SK-N-SH (cell line): Measurements from ENCODE around the gene CLINT1. TPM values are rescaled to one million over a fixed set of nuclear protein-coding genes. Genes with fewer than 3 reads are reported as not detected.

Source experiments
- CTCF ChIA-PET: fragments of 300-600, 350-600 bp; formaldehyde crosslinking; extraction: SDS; loops from one replicate; lab custom pipeline; 2021; lab: Yijun Ruan, JAX
- POLR2A ChIA-PET: fragments of 350-600 bp; sonication (Branson Sonifier 250); formaldehyde crosslinking; extraction: SDS; loops from one replicate; lab custom pipeline; 2020; ENCODE audit warnings: antibody characterized with exemption, inconsistent platforms; lab: Yijun Ruan, JAX
- DNase-seq: peaks from one replicate; pipeline ENCODE4 v3.0.0; 2012
- H2AFZ ChIP-seq: fragments of 200-600 bp; sonication (generic); 2 replicates; pipeline ENCODE4 v1.8.1; 2016; ENCODE audit warnings: antibody characterized with exemption, mild to moderate bottlenecking, low read depth
- H3F3A ChIP-seq: fragments of 200-600 bp; sonication (generic); replicated peaks from 2 replicates; pipeline ENCODE3; 2016; ENCODE audit warnings: antibody characterized with exemption, mild to moderate bottlenecking; ENCODE audit not compliant: insufficient read depth
- H3K27ac ChIP-seq, 2 experiments: fragments of 200-500 bp in 1 of 2; fragments of 200-600 bp in 1 of 2; sonication (Bioruptor generic) in 1 of 2; sonication (generic), shearing (Covaris generic) in 1 of 2; 2 replicates each; pipeline versions ENCODE4 v1.5.1 to v1.6.1; 2014 to 2016; ENCODE audit warnings: low read depth in 2 of 2, inconsistent platforms in 1 of 2, low read length in 1 of 2, mild to moderate bottlenecking in 1 of 2, mixed read lengths in 1 of 2
- H3K27me3 ChIP-seq: fragments of 200-600 bp; sonication (generic), shearing (Covaris generic); 2 replicates; pipeline ENCODE4 v1.6.1; 2016; ENCODE audit warnings: mixed run types; ENCODE audit not compliant: insufficient read depth
- H3K36me3 ChIP-seq, 2 experiments: fragments of 200-500 bp in 1 of 2; fragments of 200-600 bp in 1 of 2; sonication (Bioruptor generic) in 1 of 2; sonication (generic) in 1 of 2; replicated peaks in 1 of 2; 2 replicates each; pipeline versions ENCODE3 to v1.5.1; 2014 to 2016; ENCODE audit warnings: low read length in 1 of 2, mild to moderate bottlenecking in 1 of 2; ENCODE audit not compliant: insufficient read depth in 2 of 2, control insufficient read depth in 1 of 2
- H3K4me1 ChIP-seq, 2 experiments: fragments of 200-500 bp in 1 of 2; fragments of 200-600 bp in 1 of 2; sonication (Bioruptor generic) in 1 of 2; sonication (generic), shearing (Covaris generic) in 1 of 2; 2 replicates each; pipeline versions ENCODE4 v1.5.1 to v1.6.1; 2014 to 2016; ENCODE audit warnings: low read depth in 1 of 2, low read length in 1 of 2, mixed run types in 1 of 2; ENCODE audit not compliant: insufficient read depth in 2 of 2, control insufficient read depth in 1 of 2
- H3K4me2 ChIP-seq: fragments of 200-600 bp; sonication (generic), shearing (Covaris generic); 2 replicates; pipeline ENCODE4 v1.6.1; 2017; ENCODE audit warnings: mixed run types
- H3K4me3 ChIP-seq, 2 experiments: fragments of 200-500 bp in 1 of 2; fragments of 200-600 bp in 1 of 2; sonication (Bioruptor generic) in 1 of 2; sonication (generic), shearing (Covaris generic) in 1 of 2; 2 replicates each; pipeline versions ENCODE4 v1.5.1 to v1.8.1; 2014 to 2016; ENCODE audit warnings: low read depth in 2 of 2, inconsistent platforms in 1 of 2, low read length in 1 of 2, mild to moderate bottlenecking in 1 of 2, mixed read lengths in 1 of 2, moderate library complexity in 1 of 2
- H3K79me2 ChIP-seq: fragments of 200-600 bp; sonication (generic); 2 replicates; pipeline ENCODE4 v1.8.1; 2017; ENCODE audit warnings: mild to moderate bottlenecking; ENCODE audit not compliant: insufficient read depth
- H3K9ac ChIP-seq: fragments of 200-600 bp; sonication (generic); 2 replicates; pipeline ENCODE4 v1.6.1; 2017; ENCODE audit warnings: mixed run types
- H3K9me2 ChIP-seq: fragments of 200-600 bp; sonication (generic); 2 replicates; pipeline ENCODE4 v1.6.1; 2017; ENCODE audit warnings: mixed run types
- H3K9me3 ChIP-seq: fragments of 200-600 bp; sonication (generic); 2 replicates; pipeline ENCODE4 v1.6.1; 2017; ENCODE audit warnings: mixed run types, mild to moderate bottlenecking, moderate library complexity
- H4K20me1 ChIP-seq: fragments of 200-600 bp; sonication (generic); 2 replicates; pipeline ENCODE4 v1.6.1; 2017; ENCODE audit warnings: mild to moderate bottlenecking, mixed run types; ENCODE audit not compliant: insufficient read depth
- CHD2 ChIP-seq: fragments of 150-350 bp; IDR thresholded peaks from 2 replicates; pipeline ENCODE4 v1.6.1; 2018; ENCODE audit warnings: low read length; ENCODE audit not compliant: partially characterized antibody
- FOSL2 ChIP-seq: IDR thresholded peaks from 2 replicates; pipeline ENCODE4 v1.4.0; 2012; ENCODE audit warnings: low read depth, mild to moderate bottlenecking, moderate library complexity, borderline replicate concordance
- FOXJ3 ChIP-seq: sonication (generic); formaldehyde crosslinking; IDR thresholded peaks from 2 replicates; pipeline ENCODE4 v1.5.1; 2020; ENCODE audit warnings: mild to moderate bottlenecking, missing genetic modification reagents
- FOXM1 ChIP-seq: IDR thresholded peaks from 2 replicates; pipeline ENCODE4 v1.4.0; 2012; ENCODE audit warnings: low read depth, mild to moderate bottlenecking
- JUND ChIP-seq: IDR thresholded peaks from 2 replicates; pipeline ENCODE4 v1.4.0; 2012
- MXI1 ChIP-seq: IDR thresholded peaks from 2 replicates; pipeline ENCODE4 v1.6.1; 2012; ENCODE audit warnings: mild to moderate bottlenecking, low read depth, low read length, improper control_type of control experiment
- NFIC ChIP-seq: IDR thresholded peaks from 2 replicates; pipeline ENCODE4 v1.4.0; 2012; ENCODE audit warnings: borderline replicate concordance
- POLR2AphosphoS5 ChIP-seq: IDR thresholded peaks from 2 replicates; pipeline ENCODE4 v1.6.1; 2012; ENCODE audit warnings: low read depth, low read length
- RAD21 ChIP-seq: IDR thresholded peaks from 2 replicates; pipeline ENCODE4 v1.6.1; 2012; ENCODE audit warnings: mild to moderate bottlenecking, low read length
- RCOR1 ChIP-seq: fragments of 150-350 bp; IDR thresholded peaks from 2 replicates; pipeline ENCODE4 v1.6.1; 2017; ENCODE audit warnings: antibody characterized with exemption, low read length
- RFX5 ChIP-seq: IDR thresholded peaks from 2 replicates; pipeline ENCODE4 v1.6.1; 2012; ENCODE audit warnings: mild to moderate bottlenecking, improper control_type of control experiment, low read length
- TAF1 ChIP-seq: IDR thresholded peaks from 2 replicates; pipeline ENCODE4 v1.6.1; 2012; ENCODE audit warnings: low read depth, mild to moderate bottlenecking, low read length, moderate library complexity, borderline replicate concordance
- YY1 ChIP-seq: IDR thresholded peaks from 2 replicates; pipeline ENCODE4 v1.4.0; 2012; ENCODE audit warnings: low read depth, mild to moderate bottlenecking
- WGBS: methylation state at CpG from one replicate; pipeline ENCODE4 v1.1.6; 2017; ENCODE audit warnings: low lambda C conversion rate; 5-methylcytosine and 5-hydroxymethylcytosine counted together
- polyA plus RNA-seq, 3 experiments: library from polyadenylated mRNA; depleted of rRNA; stranded (reverse); fragments of >200 nt; gene quantifications; 2 replicates each; pipeline ENCODE4 v1.2.3, GENCODE V29; 2012
- TF ChIP-seq, protein P1 (sequence below): IDR thresholded peaks from 2 replicates; pipeline ENCODE4; 2012
- TF ChIP-seq, protein P2 (sequence below): IDR thresholded peaks from 2 replicates; pipeline ENCODE4 v1.4.0; 2012; ENCODE audit warnings: low read depth, borderline replicate concordance
- TF ChIP-seq, protein P3 (sequence below): IDR thresholded peaks from 2 replicates; pipeline ENCODE4 v1.4.0; 2012; ENCODE audit warnings: low read depth
- TF ChIP-seq, protein P4 (sequence below): IDR thresholded peaks from 2 replicates; pipeline ENCODE4 v1.6.1; 2012; ENCODE audit warnings: mild to moderate bottlenecking, low read depth, low read length, moderate library complexity

Gene CLINT1
- polyA plus RNA-seq, 1 of the 3 experiments (the other 2 are of a cell fraction), result 65.4 TPM

DNA sequence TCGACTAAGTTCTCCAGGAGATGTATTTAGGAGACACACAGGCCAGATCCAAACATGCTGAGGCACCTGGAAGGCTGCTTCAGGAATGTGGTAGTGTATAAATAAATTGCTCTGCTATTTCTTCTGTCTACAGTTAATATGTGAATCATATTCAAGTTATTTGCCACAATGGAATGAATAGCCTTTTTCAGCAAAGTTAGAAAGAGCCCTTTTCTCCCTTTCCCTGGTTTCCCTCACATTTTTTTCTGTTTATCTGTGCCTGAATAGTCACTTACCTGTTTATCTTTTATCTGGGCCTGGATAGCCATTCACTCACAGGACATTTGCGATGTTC is 44.1 kb upstream of the CLINT1 start:
- CTCF ChIA-PET, result interaction anchor here (0.6 kb wide), 1 partner anchor 37 kb away, joined by 3 read pairs; no protein-coding TSS in a partner anchor

DNA sequence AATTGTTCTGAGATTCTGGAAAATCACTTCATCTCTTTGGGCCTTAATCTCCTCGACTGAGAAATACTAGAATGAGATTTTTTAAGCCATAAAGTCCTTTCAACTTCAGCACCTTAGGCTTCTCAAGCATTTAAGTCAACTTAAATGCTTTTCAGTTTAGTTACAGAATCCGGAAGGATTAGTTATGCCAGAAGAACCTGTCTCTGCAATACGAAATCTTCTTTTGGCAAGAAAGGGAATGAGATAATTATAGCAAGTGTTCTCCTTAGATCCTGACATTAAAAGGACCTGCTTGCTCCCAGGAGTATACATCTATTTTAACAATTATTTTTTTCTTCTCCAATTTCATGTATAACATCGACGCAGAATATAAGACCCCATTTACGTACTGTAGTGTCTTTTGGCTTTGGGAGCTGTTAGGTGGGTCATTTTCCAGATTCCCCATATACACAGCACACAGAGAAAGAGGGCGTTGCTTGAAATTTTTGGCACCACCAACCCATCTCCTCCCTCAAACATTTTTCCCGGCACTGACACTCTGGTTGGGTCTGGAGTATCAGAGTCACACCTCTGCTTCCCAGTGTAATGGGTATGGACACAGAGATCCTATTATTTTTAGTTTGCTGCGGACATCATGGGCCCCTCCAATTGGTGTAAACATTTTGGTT is 43.6 kb upstream of the CLINT1 start:
- Histone ChIP-seq H4K20me1 (no peaks in the 10 kb centered on the region), H3K79me2 (no peaks in the 10 kb centered on the region), H3K36me3 (no peaks in the 10 kb centered on the region), H3K27ac (no peak overlapping the region), H3K27me3 (no peaks in the 10 kb centered on the region), H3K4me2 (peak overlapping the region; percentile 31; the same call in 1 of the 2 replicates), H3F3A (no peaks in the 10 kb centered on the region), H3K9ac (no peak overlapping the region)
- POLR2A ChIA-PET, result no interaction called here
- WGBS, result 63% methylated on average over 9 of the region's 9 CpGs
- no peak for DNase-seq
- no peak for TF ChIP-seq RCOR1
- no peak for TF ChIP-seq MXI1
- no peak for TF ChIP-seq FOSL2
- TF ChIP-seq, protein P1, sequence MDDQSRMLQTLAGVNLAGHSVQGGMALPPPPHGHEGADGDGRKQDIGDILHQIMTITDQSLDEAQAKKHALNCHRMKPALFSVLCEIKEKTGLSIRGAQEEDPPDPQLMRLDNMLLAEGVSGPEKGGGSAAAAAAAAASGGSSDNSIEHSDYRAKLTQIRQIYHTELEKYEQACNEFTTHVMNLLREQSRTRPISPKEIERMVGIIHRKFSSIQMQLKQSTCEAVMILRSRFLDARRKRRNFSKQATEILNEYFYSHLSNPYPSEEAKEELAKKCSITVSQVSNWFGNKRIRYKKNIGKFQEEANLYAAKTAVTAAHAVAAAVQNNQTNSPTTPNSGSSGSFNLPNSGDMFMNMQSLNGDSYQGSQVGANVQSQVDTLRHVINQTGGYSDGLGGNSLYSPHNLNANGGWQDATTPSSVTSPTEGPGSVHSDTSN, result no peak
- TF ChIP-seq NFIC, result no peak
- TF ChIP-seq RAD21, result no peak
- no peak for TF ChIP-seq FOXJ3 (CRISPR knock-in tag)
- TF ChIP-seq, protein P2, sequence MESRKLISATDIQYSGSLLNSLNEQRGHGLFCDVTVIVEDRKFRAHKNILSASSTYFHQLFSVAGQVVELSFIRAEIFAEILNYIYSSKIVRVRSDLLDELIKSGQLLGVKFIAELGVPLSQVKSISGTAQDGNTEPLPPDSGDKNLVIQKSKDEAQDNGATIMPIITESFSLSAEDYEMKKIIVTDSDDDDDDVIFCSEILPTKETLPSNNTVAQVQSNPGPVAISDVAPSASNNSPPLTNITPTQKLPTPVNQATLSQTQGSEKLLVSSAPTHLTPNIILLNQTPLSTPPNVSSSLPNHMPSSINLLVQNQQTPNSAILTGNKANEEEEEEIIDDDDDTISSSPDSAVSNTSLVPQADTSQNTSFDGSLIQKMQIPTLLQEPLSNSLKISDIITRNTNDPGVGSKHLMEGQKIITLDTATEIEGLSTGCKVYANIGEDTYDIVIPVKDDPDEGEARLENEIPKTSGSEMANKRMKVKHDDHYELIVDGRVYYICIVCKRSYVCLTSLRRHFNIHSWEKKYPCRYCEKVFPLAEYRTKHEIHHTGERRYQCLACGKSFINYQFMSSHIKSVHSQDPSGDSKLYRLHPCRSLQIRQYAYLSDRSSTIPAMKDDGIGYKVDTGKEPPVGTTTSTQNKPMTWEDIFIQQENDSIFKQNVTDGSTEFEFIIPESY, result no peak
- no peak for TF ChIP-seq RFX5
- no peak for TF ChIP-seq TAF1
- TF ChIP-seq FOXM1, result no peak
- no peak for TF ChIP-seq POLR2AphosphoS5
- TF ChIP-seq, all 33 proteins: peak for 0
- no peaks in the 10 kb centered on the region for H3K9me3 ChIP-seq
- H3K9me2 ChIP-seq, result no peaks in the 10 kb centered on the region
- H3K4me1 ChIP-seq, result 0 out of 4 replicates have a peak, but pooled peaks cover 0 to 7% of the 10 kb centered on the region in 2 experiments
- 0 out of 2 replicates have a peak overlapping the region, but pooled peaks have one; percentile 59 for H2AFZ ChIP-seq
- CTCF ChIA-PET, result interaction anchor here (0.6 kb wide), 1 partner anchor 37 kb away, joined by 3 read pairs; no protein-coding TSS in a partner anchor
- H3K4me3 ChIP-seq, result no peak overlapping the region

More for the DNA sequence above, 44.1 kb upstream of the CLINT1 start:
- POLR2A ChIA-PET, result no interaction called here
- Histone ChIP-seq H3K4me2 (peak overlapping the region; percentile 31; the same call in 1 of the 2 replicates), H3K9me3 (no peaks in the 10 kb centered on the region), H3K79me2 (no peaks in the 10 kb centered on the region)
- TF ChIP-seq YY1 (no peak), MXI1 (no peak), JUND (0 out of 2 replicates have a peak, but pooled peaks have one; percentile 6), CHD2 (no peak)
- TF ChIP-seq, protein P3, sequence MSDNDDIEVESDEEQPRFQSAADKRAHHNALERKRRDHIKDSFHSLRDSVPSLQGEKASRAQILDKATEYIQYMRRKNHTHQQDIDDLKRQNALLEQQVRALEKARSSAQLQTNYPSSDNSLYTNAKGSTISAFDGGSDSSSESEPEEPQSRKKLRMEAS, result no peak
- TF ChIP-seq, protein P4, sequence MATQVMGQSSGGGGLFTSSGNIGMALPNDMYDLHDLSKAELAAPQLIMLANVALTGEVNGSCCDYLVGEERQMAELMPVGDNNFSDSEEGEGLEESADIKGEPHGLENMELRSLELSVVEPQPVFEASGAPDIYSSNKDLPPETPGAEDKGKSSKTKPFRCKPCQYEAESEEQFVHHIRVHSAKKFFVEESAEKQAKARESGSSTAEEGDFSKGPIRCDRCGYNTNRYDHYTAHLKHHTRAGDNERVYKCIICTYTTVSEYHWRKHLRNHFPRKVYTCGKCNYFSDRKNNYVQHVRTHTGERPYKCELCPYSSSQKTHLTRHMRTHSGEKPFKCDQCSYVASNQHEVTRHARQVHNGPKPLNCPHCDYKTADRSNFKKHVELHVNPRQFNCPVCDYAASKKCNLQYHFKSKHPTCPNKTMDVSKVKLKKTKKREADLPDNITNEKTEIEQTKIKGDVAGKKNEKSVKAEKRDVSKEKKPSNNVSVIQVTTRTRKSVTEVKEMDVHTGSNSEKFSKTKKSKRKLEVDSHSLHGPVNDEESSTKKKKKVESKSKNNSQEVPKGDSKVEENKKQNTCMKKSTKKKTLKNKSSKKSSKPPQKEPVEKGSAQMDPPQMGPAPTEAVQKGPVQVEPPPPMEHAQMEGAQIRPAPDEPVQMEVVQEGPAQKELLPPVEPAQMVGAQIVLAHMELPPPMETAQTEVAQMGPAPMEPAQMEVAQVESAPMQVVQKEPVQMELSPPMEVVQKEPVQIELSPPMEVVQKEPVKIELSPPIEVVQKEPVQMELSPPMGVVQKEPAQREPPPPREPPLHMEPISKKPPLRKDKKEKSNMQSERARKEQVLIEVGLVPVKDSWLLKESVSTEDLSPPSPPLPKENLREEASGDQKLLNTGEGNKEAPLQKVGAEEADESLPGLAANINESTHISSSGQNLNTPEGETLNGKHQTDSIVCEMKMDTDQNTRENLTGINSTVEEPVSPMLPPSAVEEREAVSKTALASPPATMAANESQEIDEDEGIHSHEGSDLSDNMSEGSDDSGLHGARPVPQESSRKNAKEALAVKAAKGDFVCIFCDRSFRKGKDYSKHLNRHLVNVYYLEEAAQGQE, result no peak
- TF ChIP-seq, all 33 proteins: peak for 1
- Histone ChIP-seq H3K36me3 (no peaks in the 10 kb centered on the region), H3K9ac (no peak overlapping the region), H3K27me3 (no peaks in the 10 kb centered on the region), H2AFZ (peak overlapping the region; percentile 59; the same call in 1 of the 2 replicates), H3K9me2 (no peaks in the 10 kb centered on the region), H3K27ac (no peak overlapping the region), H4K20me1 (no peaks in the 10 kb centered on the region), H3K4me3 (no peak overlapping the region), H3K4me1 (0 out of 4 replicates have a peak, but pooled peaks cover 0 to 7% of the 10 kb centered on the region in 2 experiments), H3F3A (no peaks in the 10 kb centered on the region)
- DNase-seq, result no peak
- 70% methylated on average over 2 of the region's 2 CpGs for WGBS
